Gastroesophageal sphincter (tissue), 4 donors: ENCODE results near the gene KIF3A. TPM values are rescaled to one million over a fixed set of nuclear protein-coding genes. Genes with fewer than 3 reads are reported as not detected.
A peak's percentile ranks its signal among the peaks of the same experiment; 100 is the strongest.

Experiments used
- ATAC-seq: fragments of 150-250 bp; one replicate; pipeline ENCODE4 v1.9.1; 2016; ENCODE audit warnings: mild to moderate bottlenecking, moderate library complexity
- H3K27ac ChIP-seq, 4 donors: fragments of 200-600 bp; sonication (generic) in 3 of 4; 1 replicate in 3 of 4; 2 replicates in 1 of 4; pipeline ENCODE4 v1.5.1; 2016 to 2019
- H3K27me3 ChIP-seq: fragments of 200-600 bp; sonication (generic); one replicate; pipeline ENCODE4 v1.5.1; 2019
- H3K36me3 ChIP-seq, 2 donors: fragments of 200-600 bp; sonication (generic); one replicate each; pipeline ENCODE4 v1.5.1; 2019; ENCODE audit warnings: control low read depth in 1 of 2
- H3K4me1 ChIP-seq, 3 donors: fragments of 200-600 bp; sonication (generic); 1 replicate in 2 of 3; 2 replicates in 1 of 3; pipeline ENCODE4 v1.5.1; 2016 to 2019; ENCODE audit warnings: control low read depth in 2 of 3
- H3K4me3 ChIP-seq, 2 donors: fragments of 200-600 bp; sonication (generic); one replicate each; pipeline ENCODE4 v1.5.1; 2019; ENCODE audit warnings: mild to moderate bottlenecking in 1 of 2, moderate library complexity in 1 of 2
- H3K9me3 ChIP-seq, 3 donors: fragments of 200-600 bp; sonication (generic); one replicate each; pipeline ENCODE4 v1.5.1; 2017 to 2019; ENCODE audit warnings: control low read depth in 2 of 3
- EP300 ChIP-seq: sonication (generic); formaldehyde crosslinking; IDR thresholded peaks from one replicate; pipeline ENCODE4 v1.6.1; 2017; ENCODE audit warnings: antibody characterized with exemption, mild to moderate bottlenecking
- POLR2A ChIP-seq, 2 donors: fragments of 450-650 bp; IDR thresholded peaks; one replicate each; pipeline ENCODE4 v1.6.1; 2017; ENCODE audit warnings: antibody characterized with exemption in 2 of 2, mild to moderate bottlenecking in 2 of 2, moderate library complexity in 1 of 2
- POLR2AphosphoS5 ChIP-seq: sonication (generic); formaldehyde crosslinking; IDR thresholded peaks from one replicate; pipeline ENCODE4 v1.6.1; 2017; ENCODE audit warnings: antibody characterized with exemption
- WGBS, 2 donors: methylation state at CpG; one replicate each; pipeline ENCODE4 v1.1.5; 2018; ENCODE audit warnings: low coverage in 1 of 2; 5-methylcytosine and 5-hydroxymethylcytosine counted together
- total RNA-seq, 4 donors: library from RNA; depleted of rRNA; stranded (reverse); fragments of >200 nt; gene quantifications; one replicate each; pipeline ENCODE4 v1.1.0, GENCODE V29; 2016
- TF ChIP-seq, protein P1 (sequence below), 4 experiments: fragments of 200-600 bp in 2 of 4; fragments of 450-650 bp in 2 of 4; sonication (generic) in 1 of 4; IDR thresholded peaks; one replicate each; pipeline ENCODE4 v1.5.1; 2017 to 2019; ENCODE audit warnings: antibody characterized with exemption in 4 of 4, mild to moderate bottlenecking in 2 of 4, moderate library complexity in 2 of 4

Gene KIF3A
- total RNA-seq, 4 donors from 2014 or later = 5.9 to 12.5 (median 7.7) TPM

DNA sequence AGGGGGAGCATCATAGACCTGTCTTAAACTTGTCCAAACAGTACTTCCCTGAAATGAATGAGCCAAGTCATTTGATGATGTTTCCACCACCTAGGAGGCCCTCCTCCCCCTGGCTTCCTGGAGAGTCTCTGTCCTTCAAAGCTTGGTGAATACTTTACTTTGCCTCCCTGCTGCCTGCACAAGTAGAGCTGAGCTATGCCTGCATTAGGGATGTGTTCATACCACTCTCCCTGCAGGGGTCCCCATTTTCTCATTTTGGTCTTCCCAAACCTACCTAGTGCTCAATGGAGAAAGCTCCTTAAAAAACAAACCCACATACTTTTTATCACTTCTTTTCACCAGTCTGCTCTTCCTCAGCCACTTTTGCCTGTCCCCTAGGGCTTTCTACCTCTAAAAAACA is 17.6 kb upstream of the KIF3A start:
- H3K4me3 ChIP-seq = no peak overlapping the region
- no peaks in the 10 kb centered on the region for H3K27me3 ChIP-seq
- H3K4me1 ChIP-seq = peaks cover 0 to 3% (median 0%) of the 10 kb centered on the region in 3 donors
- H3K36me3 ChIP-seq = peaks cover 0 to 43% of the 10 kb centered on the region in 2 donors
- no peak overlapping the region for H3K27ac ChIP-seq
- no peaks in the 10 kb centered on the region for H3K9me3 ChIP-seq
- TF ChIP-seq, protein P1, sequence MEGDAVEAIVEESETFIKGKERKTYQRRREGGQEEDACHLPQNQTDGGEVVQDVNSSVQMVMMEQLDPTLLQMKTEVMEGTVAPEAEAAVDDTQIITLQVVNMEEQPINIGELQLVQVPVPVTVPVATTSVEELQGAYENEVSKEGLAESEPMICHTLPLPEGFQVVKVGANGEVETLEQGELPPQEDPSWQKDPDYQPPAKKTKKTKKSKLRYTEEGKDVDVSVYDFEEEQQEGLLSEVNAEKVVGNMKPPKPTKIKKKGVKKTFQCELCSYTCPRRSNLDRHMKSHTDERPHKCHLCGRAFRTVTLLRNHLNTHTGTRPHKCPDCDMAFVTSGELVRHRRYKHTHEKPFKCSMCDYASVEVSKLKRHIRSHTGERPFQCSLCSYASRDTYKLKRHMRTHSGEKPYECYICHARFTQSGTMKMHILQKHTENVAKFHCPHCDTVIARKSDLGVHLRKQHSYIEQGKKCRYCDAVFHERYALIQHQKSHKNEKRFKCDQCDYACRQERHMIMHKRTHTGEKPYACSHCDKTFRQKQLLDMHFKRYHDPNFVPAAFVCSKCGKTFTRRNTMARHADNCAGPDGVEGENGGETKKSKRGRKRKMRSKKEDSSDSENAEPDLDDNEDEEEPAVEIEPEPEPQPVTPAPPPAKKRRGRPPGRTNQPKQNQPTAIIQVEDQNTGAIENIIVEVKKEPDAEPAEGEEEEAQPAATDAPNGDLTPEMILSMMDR (IDR thresholded peaks at IDR 0.05) = peak in 3 of 4 experiments; percentile 4 to 24 (median 12)
- TF ChIP-seq POLR2A (IDR thresholded peaks at IDR 0.05) = no peak
- no peak for ATAC-seq

DNA sequence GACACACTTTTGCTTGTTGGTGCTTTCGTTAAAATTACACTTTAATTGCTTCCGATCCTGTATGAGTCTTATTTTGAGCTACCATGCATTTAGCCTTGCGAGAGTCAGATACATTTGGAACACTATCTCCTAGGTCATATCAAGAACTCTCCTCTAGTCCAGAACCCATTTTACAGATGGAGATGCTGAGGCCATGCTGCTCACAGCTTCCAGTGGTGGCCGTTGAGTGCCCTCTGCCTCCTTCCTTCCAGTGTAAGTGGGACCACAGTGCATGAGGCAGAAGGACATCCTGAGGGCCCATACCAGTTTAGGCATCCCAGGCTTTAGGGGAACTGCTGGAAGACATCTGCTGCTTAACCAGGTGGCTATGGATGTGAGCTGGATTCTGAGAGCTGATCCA is 16.8 kb upstream of the KIF3A start:
- TF ChIP-seq POLR2AphosphoS5 (no peak), POLR2A (IDR thresholded peaks at IDR 0.05) (no peak), EP300 (no peak)
- TF ChIP-seq, protein P1 (IDR thresholded peaks at IDR 0.05) = no peak

DNA sequence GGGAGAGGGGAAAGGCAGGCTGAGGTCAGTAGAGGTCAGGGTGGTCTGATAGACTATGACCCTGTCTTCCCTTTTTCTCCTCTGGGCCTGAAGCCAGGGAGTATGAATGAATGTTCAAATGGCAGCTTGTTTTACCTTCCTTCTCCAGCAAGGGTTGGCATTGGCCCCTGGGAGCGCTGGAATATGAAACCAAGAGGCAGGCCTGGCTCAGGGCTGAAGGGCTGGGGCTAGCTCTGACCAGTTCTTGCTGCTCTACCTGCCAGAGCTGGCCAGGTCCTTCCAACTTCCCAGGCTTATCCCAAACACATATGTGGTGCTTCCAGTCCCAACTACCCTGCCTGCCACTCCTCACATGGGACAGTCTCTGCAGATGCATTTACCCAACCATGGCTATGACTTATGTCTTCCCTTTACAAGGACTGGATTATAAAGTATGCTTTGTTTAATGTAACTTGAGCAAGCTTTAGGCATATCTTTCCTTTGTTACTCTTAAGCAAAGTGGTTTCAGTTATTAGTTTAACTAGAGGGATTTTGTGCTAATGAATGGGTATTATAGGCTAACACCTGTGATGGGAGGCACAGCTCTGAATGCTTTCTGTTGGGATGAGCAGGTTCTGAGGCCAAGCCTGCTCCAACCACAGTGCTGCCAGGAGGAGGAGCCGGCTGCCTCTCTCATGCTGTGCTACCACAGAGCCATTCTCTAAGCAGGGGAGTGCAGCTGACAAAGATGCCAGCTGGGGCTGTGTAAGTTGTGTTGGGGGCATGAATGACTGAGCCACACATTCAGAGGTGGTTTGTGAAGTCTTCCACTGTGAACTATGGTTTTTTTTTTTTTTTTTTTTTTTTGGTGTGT is 16.0 kb upstream of the KIF3A start:
- Histone ChIP-seq H3K4me3 (no peak overlapping the region), H3K27me3 (peaks cover 3% of the 10 kb centered on the region), H3K4me1 (peaks cover 0 to 3% (median 0%) of the 10 kb centered on the region in 3 donors), H3K27ac (no peak overlapping the region), H3K36me3 (peaks cover 0 to 28% of the 10 kb centered on the region in 2 donors), H3K9me3 (no peaks in the 10 kb centered on the region)
- WGBS, 2 donors = 54% methylated on average over 2 of the region's 2 CpGs; no CpG with 5 or more reads in 1 of the 2 donors
- ATAC-seq = no peak
- TF ChIP-seq, protein P1 (IDR thresholded peaks at IDR 0.05) = no peak
- TF ChIP-seq POLR2AphosphoS5 (no peak), POLR2A (IDR thresholded peaks at IDR 0.05) (no peak), EP300 (no peak)

More for the DNA sequence above, 16.8 kb upstream of the KIF3A start:
- Histone ChIP-seq H3K4me3 (no peak overlapping the region), H3K27me3 (no peaks in the 10 kb centered on the region), H3K9me3 (no peaks in the 10 kb centered on the region), H3K4me1 (peaks cover 0 to 3% (median 0%) of the 10 kb centered on the region in 3 donors), H3K27ac (no peak overlapping the region), H3K36me3 (peaks cover 0 to 35% of the 10 kb centered on the region in 2 donors)
- 89 to 95% methylated on average over 3 of the region's 4 CpGs for WGBS, 2 donors
- ATAC-seq = no peak

DNA sequence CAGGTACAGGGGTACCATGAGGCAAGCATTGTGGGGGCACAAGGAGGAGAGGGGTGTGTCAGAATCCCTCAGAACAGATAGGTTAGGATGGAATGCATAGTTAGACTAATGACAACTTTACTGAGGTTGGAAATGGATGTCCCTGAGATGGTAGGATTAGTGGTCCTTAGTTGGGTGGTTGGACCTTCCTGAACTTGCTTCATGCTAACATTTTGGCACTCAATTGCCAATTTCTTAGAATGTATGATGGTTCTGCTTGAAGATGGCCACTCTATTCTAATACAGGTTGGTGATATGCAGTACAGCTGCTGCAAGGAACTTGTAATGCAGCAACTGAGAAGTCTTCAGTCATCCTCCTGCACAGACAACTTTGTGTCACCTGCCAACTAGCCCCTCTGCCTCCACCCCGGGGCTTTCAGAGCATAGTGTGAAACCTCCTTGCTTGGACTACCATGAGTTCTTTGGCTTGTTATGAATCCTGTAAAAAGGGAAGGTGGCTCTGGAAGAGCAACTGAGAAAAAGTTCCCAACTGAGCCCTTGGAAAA is 15.3 kb upstream of the KIF3A start:
- Histone ChIP-seq H3K27me3 (peaks cover 10% of the 10 kb centered on the region), H3K4me1 (peaks cover 0 to 3% (median 2%) of the 10 kb centered on the region in 3 donors), H3K9me3 (no peaks in the 10 kb centered on the region), H3K4me3 (no peak overlapping the region), H3K36me3 (peaks cover 0 to 21% of the 10 kb centered on the region in 2 donors), H3K27ac (no peak overlapping the region)
- TF ChIP-seq POLR2AphosphoS5 (no peak), POLR2A (IDR thresholded peaks at IDR 0.05) (no peak), EP300 (no peak)
- TF ChIP-seq, protein P1 (IDR thresholded peaks at IDR 0.05) = no peak
- no peak for ATAC-seq
- 80 to 100% methylated on average over 1 of the region's 1 CpG for WGBS, 2 donors
